ENCODE measurements around the gene P2RY6.

DNA sequence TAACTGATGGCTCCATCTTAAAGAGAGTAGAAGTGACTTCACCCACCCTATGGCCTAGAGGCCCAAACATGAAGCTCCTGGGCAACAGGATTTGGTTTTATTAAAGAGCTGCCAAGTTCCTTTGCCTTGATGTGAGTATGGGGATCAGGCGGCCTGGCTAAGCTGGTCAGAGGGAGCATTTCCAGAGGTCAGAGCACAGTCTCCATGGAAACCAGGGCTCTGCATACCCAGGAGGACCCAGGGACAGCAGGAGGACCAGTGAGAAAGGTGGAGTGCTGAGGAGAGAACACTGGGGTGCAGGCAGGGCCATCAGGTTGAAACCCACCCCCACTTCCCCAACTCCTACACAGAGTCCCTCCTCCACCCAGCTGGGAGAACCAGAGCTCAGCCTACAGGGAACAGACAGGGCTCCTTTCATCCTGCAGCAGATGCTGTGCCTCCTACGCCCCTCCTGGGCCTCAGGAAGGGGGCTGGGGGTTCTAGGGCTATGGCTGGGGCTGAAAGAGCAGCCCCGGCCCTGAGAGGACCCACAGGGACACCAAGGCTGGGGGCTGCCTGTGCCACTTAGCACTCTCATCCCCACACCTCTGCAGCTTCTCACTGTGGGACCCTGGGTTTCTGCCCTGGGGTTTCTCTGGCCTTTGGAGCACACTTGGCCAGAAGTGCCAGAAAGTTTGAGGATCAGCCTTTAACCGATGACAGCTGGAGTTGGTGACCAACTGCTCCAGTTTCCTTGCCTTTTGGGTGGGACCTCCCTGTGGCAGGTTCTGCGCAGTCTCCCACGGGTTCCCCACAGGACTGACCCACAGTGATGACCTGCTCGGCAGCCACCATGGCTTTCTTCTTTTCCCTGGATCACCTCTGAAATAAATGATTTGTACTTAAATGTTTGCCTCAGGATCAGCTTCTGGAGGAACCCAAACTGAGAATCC, 13.8 kb upstream of the P2RY6 start:
- TF ChIP-seq, protein P1, sequence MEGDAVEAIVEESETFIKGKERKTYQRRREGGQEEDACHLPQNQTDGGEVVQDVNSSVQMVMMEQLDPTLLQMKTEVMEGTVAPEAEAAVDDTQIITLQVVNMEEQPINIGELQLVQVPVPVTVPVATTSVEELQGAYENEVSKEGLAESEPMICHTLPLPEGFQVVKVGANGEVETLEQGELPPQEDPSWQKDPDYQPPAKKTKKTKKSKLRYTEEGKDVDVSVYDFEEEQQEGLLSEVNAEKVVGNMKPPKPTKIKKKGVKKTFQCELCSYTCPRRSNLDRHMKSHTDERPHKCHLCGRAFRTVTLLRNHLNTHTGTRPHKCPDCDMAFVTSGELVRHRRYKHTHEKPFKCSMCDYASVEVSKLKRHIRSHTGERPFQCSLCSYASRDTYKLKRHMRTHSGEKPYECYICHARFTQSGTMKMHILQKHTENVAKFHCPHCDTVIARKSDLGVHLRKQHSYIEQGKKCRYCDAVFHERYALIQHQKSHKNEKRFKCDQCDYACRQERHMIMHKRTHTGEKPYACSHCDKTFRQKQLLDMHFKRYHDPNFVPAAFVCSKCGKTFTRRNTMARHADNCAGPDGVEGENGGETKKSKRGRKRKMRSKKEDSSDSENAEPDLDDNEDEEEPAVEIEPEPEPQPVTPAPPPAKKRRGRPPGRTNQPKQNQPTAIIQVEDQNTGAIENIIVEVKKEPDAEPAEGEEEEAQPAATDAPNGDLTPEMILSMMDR (IDR thresholded peaks at IDR 0.05) = no peak
- TF ChIP-seq POLR2A (IDR thresholded peaks at IDR 0.05) = no peak
